ENCODE data around the gene ZDHHC8.
A peak's percentile ranks its signal among the peaks of the same experiment; 100 is the strongest.

Gene ZDHHC8

DNA sequence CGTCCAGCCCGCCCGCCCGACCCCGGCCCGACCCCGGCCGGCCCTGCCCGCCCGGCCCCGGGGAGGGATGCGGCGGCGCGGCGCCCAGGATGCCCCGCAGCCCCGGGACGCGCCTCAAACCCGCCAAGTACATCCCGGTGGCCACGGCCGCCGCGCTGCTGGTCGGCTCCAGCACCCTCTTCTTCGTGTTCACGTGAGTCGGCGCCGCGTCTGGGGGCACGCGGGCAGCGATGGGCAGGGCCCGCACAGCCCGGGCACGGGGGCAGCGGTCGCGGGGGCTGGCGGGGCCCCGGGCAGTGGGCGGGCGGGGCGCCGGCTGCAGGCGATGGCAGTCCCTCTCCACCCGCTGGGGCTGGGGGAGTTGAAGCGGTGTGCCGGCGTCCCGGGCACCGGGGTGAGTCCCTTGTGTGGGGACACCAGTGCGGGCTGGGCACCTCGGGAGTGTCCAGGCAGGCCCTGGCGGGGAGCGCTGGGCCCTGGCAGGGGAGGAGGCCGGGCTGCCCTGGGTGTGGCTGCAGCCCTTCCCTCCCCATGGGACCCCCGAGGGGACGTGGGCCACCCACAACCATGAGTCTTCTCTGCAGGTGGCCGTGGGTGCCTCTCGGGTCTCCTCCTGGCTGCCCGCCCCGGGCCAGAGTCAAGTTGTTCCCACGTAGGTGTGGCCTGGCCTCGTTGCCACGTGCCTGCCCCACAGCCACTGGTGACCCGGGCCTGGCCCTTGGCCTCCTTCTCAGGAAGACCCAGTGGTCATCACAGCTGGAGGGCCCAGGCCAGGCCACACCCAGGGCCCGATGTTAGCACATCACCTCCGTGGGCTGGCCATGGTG is 468 bp downstream of the ZDHHC8 start:
- peak; percentile 43 for DNase-seq

DNA sequence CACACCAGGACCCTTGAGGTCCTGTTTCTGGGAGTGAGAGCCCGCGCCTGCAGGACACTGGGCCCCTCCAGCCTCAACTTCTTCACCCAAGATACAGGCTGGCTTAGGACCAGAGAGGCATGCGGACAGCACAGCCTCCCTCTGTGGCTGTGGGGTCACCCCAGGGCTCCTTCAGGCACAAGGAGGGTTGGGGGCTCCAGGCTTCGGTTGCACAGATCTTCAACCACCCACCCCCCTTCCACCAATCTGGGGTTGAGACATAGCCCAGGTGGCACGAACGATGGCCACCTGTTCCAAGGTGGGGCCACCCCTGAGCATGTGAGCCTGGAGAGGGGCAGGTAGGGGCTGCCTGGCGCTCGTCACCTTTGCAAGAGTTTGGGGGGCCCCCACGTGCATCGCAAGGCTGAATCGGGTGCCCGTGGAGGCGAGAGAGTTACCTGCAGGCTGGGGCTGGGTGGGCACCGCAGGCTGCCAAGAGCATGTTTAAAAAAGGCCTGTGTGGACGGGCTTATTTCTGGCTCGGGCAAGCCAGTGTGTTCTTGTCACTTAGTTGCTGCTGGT is 1.2 kb downstream of the ZDHHC8 start:
- DNase-seq = no peak

DNA sequence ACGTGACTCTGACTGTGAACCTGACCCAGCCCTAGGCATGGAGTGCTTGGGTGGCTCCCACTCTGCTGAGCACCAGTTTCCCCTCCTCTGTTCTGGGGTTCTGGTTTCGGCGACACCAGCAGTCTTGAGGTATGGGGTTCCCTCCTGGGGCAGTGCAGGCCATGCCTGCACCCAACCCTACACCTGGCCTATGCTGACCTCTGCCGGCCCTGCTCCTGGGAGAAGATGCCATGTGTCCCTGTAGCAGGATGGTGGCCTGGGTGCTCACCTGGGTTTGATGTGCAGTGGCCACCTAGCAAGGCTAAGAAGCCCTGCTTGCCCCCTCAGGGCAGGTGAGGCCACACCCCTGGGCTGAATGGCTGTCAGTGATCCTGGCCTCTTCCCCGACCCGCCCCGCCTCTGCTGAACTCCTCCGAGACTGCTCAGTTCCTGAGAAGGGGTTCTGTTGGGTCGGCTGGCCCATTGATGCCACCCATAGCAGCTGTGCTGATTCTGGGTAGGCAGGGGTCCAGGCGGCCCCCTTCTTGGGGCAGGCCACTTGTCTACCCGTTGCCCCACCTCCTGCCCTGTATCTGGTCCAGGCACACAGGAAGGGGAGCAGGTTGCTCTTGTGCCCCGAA is 2.4 kb downstream of the ZDHHC8 start:
- no peak for DNase-seq

DNA sequence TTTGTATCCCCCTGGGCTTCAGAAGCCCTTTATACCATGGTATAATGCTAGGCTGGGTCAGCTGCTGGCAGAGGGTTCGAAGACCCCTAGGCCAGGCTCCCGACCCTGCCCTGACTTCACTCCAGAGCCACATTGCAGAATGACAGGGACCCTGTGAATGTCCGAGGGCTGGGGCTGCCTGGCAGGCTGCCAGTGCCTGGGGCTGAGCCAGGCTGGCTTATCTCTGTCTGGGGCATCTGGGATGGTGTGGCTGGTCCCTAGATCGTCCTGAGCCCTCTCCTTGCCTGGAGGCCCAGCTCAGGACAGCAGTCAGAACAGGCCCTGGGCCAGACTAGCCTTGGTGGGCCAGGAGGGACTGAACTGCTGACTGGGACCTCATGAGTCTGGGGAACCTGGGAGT is 3.7 kb downstream of the ZDHHC8 start:
- DNase-seq = no peak

DNA sequence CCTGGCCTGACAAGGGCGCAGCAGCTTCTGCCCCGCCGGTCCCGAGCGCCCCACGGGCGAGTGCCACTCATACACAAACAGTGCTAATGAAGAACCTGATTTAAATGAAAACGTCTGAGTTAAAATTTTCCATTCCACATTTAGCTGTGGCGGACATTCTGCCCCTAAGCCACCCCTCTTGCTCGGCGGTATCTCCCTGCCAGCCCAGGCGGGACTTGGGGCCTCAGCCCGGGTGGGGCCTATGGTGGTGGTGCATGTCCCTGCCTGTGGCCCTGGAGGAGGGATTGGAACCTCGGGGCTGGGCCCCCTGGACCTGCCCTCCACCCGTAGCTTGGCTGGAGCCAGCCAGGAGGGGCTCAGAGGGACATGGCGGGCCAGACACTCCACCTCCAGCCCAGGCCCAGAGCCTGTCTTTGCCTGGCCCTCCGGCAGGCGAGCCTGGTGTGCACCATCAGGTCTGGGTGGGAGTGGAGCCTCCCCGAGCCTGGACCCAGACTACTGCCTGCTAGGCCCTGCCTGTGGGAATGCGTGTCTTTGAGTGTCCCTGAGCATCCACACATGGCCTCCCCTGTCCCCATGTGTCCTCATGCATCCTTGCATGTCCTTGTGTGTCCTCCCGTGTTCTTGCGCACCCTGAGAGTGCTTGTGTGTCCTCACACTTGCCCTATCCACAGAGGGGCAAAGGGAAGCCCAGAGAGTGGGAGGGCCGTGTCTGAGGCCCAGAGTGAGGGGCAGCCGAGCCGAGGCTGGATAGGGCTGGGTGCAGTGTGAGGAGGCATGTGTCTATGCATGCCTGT is 4.4 kb downstream of the ZDHHC8 start:
- no peak for DNase-seq

DNA sequence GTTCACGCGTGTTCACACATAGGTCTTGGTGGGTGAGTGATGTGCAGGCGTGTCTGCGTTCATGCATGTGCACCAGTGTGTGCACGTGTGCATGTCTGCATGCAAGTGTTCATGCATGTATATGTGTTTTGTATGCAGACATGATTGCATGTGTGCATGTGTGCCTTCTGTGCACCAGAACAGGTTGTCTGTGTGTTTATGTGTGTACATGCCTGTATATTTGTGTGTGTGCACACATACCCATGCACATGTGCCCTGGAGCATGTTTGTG is 4.9 kb downstream of the ZDHHC8 start:
- DNase-seq = no peak

DNA sequence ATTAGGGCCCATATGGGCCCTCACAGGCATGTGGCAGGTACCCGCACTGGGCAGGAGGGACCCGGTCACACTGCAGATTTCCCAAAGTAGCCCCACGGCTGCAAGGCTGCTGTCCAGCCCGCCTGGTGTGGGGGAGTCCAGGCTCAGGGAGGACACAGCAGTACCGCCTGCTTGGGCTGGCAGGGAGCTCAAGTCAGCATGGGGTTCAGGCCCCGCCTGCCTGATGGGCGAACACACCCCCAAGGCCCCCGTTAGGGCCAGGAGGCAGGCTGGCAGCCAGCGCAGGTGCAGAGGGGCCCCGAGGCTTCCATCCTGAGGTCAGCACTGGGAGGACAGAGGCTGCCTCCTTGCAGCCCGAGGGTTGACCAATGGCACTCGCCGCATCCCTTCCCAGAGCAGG is 5.5 kb downstream of the ZDHHC8 start:
- DNase-seq = no peak

DNA sequence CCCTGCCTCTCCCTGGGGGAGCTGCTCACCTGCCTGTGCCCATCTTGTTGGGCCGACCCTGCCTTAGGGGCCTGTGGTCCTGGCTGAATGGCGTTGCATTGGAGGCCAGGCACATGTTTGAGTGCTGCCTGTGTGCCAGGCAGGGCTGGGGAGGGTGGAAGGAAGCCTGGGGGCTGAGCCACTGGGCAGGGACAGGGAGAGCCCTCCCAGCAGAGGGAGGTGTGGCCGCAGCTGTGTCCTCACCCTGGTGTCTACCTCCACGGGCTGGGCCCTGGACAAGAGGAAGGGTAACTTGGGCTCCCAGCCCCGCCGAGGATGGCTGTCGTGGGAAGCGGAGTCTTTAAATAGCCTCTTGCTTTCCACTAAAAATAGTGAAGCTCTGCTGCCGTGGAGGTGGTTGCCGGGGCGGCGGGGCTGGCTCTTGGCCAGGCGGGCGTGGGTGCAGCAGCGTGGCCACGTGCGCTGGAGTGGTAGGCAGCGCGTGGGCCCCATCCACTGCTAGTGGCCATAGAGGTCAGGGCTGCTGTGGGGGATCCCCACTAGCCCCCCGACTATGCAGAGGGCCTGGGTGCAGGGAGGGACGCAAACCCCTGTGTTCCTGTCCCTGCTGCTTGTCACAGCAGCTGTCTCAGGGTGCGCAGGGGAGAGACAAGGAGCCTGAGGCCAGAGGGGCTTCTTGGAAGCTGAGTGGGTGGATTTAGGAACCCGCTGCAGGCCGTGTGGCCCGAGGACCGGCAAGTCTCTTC is 6.2 kb downstream of the ZDHHC8 start:
- DNase-seq = no peak

DNA sequence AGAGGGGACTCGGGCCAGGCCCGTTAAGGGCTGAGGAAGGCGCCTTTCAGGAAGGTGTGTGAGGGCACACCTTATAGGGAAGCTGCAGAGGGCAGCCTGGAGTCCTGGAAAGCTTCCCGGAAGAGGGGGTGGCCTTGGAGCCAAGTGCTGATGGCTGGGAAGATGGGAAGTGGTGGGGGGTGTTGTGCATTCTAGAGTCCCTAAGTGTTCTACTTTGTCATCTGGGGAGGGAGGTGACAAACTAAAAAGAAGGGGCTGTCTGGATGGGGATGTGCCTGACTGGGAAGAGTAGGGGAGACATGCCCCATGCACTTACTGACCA is 6.8 kb downstream of the ZDHHC8 start:
- DNase-seq = no peak

DNA sequence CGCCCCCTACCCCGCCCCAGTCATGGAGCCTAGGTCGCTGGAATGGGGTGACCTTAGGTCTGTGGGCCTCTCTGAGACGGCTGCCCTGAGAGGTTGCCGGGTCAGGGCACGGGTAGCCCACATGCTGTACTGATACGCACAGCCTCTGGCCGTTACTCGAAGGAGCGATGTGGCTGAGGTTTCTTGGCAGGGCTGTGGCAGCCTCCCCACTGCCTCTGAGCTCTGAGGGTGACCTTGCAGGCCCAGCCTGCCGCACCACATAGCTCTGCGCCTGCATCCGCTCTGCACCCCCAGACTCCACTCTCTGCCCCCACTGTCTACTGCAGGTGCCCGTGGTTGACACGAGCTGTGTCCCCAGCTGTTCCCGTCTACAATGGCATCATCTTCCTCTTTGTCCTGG is 7.3 kb downstream of the ZDHHC8 start:
- no peak for DNase-seq

DNA sequence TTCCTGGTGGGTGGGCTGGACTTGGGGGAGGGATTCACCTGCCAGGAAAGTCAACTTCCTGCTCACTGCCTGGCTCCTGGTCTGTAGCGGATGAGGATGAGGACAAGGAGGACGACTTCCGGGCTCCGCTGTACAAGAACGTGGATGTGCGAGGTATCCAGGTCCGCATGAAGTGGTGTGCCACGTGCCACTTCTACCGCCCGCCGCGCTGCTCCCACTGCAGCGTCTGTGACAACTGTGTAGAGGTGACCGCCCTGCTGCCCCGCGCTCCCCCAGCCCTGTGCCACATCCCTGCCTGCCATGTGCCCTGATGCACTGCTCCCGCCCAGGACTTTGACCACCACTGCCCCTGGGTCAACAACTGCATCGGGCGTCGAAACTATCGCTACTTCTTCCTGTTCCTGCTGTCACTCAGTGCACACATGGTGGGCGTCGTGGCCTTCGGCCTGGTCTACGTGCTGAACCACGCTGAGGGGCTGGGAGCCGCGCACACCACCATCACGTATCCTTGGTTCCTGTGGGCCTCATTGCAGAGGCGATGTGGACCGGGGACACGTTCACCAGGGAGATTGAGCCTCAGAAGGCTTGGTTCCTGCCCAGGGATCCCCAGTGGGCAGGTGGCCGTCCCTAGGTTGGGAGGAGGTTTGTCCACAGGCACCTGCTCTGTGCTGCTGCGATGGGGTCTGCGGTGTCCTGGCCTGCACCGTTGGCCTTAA is 7.9 kb downstream of the ZDHHC8 start:
- DNase-seq = no peak

DNA sequence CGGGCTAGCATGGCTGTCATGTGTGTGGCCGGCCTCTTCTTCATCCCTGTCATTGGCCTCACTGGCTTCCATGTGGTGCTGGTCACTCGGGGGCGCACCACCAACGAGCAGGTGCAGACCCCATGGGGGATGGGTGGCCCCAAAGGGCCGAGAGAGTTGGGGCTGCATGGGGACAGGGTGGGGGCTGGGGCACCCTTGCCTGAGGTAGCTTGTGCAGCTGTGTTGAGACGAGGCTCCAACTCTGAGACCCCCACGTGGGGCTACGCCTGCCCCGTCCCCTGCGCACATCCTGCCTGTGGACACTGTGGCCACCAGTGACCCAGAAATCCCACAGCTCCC is 8.5 kb downstream of the ZDHHC8 start:
- DNase-seq = no peak

DNA sequence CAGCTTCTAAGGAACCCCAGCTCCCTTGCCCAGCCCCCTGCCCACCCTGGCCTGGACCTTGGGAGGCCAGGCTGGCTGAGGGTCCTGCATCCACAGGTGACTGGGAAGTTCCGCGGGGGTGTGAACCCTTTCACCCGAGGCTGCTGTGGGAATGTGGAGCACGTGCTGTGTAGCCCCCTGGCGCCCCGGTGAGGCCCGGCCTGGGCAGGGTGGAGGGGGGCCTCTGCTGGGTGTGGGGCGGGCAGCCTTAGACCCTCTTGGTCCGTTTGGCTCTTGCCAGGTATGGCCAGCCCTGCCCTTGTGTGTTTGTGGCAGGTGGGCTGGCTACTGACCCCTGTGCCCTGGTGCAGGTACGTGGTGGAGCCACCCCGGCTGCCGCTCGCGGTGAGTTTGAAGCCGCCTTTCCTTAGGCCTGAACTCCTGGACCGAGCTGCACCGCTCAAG is 8.9 kb downstream of the ZDHHC8 start:
- DNase-seq = no peak

DNA sequence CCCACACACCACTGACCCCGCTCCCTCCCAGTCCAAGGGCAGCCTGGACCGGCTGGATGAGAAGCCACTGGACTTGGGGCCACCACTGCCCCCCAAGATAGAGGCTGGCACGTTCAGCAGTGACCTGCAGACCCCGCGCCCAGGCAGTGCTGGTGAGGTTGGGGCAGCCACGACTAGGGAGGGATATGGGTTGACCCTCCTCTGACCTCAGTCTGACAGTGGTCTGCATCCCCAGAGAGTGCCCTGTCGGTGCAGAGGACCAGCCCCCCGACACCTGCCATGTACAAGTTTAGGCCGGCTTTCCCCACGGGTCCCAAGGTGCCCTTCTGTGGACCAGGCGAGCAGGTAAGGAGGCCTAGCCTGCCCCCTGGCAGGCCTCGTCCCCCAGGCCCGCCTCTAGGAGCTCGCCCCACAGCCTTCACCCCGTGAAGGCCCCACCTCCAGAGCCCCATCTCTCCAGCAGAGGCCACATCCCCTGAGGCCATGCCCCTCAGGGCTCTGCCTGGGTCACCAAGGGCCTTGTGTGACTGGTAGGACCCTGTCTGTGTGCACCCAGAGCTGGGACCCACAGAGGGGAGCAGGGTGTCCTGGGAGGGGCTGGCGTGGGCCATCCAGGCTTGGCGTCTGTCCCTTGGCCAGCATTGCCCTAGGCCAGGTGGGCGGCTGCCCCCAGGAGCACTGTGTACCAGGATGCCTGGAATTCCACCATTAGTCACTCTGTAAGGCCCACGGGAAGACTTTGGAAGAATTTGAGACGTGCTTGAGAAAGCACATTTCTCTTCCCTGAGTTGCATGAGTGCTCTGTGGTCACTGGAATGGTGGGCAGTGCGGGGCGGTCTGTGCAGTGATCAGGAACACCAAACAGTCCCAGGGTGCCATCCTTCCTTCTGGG is 9.8 kb downstream of the ZDHHC8 start:
- DNase-seq = no peak

DNA sequence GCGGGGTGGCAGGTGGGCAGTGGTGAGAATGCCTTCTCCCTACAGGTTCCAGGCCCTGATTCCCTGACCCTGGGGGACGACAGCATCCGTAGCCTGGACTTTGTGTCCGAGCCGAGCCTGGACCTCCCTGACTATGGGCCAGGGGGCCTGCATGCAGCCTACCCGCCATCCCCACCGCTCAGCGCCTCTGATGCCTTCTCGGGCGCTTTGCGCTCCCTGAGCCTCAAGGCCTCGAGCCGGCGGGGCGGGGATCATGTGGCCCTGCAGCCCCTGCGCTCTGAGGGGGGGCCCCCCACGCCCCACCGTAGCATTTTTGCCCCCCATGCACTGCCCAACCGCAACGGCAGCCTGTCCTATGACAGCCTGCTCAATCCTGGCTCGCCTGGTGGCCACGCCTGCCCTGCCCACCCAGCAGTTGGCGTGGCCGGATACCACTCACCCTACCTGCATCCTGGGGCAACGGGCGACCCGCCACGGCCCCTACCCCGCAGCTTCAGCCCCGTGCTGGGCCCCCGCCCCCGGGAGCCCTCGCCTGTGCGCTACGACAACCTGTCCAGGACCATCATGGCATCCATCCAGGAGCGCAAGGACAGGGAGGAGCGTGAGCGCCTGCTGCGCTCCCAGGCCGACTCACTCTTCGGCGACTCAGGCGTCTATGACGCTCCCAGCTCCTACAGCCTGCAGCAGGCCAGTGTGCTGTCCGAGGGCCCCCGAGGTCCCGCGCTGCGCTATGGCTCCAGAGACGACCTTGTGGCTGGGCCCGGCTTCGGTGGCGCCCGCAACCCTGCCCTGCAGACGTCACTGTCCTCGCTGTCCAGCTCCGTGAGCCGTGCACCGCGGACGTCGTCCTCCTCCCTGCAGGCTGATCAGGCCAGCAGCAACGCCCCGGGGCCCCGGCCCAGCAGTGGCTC is 11.4 kb downstream of the ZDHHC8 start:
- no peak for DNase-seq

DNA sequence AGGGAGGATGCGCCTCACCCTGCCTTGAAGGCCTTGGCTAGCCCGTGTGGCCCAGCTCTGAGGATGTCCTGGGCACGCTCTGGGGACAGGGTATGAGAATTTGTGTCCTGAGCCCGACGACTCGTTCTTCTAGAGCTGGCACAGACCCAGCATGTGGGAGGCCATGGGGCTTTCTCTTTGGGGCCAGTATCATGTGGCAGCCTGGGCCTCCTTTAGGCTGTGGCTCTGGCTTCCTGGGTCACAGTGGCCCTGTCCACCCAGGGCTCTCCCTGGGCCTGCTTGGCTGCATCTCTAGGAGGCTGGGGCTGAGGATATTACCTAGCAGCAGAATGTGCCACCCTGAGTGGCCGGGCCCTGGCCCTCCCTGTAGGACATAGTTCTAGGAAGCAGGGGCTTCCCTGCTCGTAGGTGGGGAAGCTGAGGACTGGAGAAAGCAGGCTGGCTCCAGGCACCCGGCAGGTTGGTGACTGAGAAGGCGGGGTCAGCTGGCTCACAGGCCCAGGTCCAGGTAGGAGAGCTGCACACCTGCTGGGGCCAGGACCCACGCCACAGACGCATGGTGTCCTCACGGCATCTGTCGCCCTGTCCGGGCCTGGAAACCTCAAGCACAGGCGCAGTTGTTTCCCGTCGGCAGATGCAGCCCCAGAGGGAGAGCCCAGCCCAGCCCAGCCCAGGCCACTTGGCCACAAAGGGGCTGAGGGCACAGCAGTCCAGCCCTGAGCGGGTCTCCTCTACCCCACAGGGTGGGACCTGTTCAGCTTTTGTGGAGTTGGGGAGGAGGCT is 12.5 kb downstream of the ZDHHC8 start:
- DNase-seq = no peak

DNA sequence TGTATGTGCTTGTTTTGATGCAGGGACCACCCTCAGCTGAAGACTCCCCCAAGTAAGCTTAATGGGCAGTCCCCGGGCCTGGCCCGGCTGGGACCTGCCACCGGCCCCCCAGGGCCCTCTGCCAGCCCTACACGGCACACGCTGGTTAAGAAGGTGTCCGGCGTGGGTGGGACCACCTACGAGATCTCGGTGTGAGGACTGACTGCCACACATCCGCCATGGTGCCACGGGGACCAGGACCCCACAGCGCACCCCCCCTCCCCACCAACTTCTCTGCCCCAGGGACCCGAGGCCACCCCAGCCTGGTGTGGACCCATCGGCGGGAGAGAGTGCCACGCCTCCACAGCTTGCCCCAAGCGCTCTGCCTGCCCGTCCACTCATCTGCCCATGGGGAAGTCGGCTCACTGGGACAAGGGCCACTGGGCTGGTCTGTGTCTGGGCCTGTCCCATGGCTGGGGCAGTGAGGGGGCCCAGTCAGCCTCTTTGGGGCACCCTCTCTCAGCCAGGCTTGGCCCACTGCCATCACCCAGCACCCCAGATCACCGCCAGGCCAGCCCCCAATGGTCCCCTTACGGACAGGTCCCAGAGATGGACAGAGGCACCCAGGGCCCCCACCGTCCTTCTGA is 13.7 kb downstream of the ZDHHC8 start:
- no peak for DNase-seq

DNA sequence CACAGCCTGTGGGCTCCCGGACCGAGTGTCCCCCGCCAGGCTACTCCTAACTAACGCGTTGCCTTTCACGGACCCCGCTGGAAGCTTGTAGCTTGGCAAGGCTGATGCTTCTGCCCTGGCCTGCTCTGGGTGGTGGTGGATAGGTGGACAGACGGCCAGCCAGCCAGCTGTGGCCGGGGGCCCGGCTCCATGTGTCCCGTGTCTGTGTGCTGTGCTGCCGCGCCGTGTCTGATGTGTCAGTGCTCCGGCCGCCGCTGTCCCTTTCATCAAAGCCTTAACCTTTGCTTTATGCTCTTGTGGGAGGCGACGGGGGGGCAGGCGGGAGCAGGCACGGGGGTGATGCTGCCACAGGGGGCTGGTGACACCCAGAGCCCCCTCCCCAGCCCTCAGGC is 14.2 kb downstream of the ZDHHC8 start:
- no peak for DNase-seq

DNA sequence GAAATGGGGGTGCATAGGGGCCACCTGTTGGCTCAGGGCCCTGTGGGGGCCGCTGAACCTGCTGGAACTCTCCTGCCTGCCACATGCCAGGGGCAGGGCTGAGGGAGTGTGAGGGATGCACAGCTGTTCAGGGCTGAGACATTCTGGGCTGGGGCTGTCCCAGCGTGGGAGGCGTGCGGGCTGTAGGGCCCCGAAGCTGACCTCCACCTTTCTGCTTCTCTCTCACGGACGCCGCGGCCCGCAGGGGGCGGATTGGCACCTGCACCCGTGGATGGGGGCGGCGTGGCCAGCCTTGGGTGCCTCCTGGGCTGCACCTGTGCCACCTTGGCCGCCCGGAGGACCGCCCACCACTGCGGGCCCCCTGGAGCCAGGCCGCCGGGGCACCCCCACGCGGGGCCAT is 15.2 kb downstream of the ZDHHC8 start:
- DNase-seq = no peak
